Brain microvascular endothelial cell (primary cell): Measurements from ENCODE around the gene RPRML.
"Not testable (repeated sequence)": the region's sequence is repeated elsewhere in the genome, so short reads cannot be mapped to it uniquely, and the experiment has no call there.

Source experiments
- DNase-seq: peaks from one replicate; pipeline ENCODE4 v3.0.0-alpha.2; 2020
- H3K27ac ChIP-seq: fragments of 250-450 bp; sonication (Bioruptor Pico); 2 replicates; pipeline ENCODE4 v1.5.1; 2020; ENCODE audit warnings: mild to moderate bottlenecking, moderate library complexity
- H3K27me3 ChIP-seq: fragments of 250-450 bp; sonication (Bioruptor Pico); replicated peaks from 2 replicates; pipeline ENCODE4 v1.5.1; 2020; ENCODE audit warnings: mild to moderate bottlenecking
- H3K36me3 ChIP-seq: fragments of 250-450 bp; sonication (Bioruptor Pico); replicated peaks from 2 replicates; pipeline ENCODE4 v1.5.1; 2020; ENCODE audit warnings: mild to moderate bottlenecking
- H3K4me3 ChIP-seq: 2 replicates; pipeline ENCODE4 v1.5.1; 2011; ENCODE audit warnings: low read depth, mild to moderate bottlenecking, control low read depth, low read length, moderate library complexity
- CTCF ChIP-seq: IDR thresholded peaks from 2 replicates; pipeline ENCODE4 v1.5.1; 2011; ENCODE audit warnings: low read depth, mild to moderate bottlenecking, moderate library complexity, low read length, control low read depth, inconsistent platforms; ENCODE audit errors: missing control alignments
- in situ Hi-C: cut with HindIII; loops from 2 replicates; pipeline ENCODE4 v1.10.0; 2017; ENCODE audit warnings: low sequenced_read_pairs, low pct_ligation_motif_present

Gene RPRML

GRCh38 chr17:46995841-46996571 is 17.0 kb upstream of the RPRML start:
- no peak overlapping the region for H3K27ac ChIP-seq
- no peaks in the 10 kb centered on the region for H3K36me3 ChIP-seq
- DNase-seq: peak; percentile 20
- no peak overlapping the region for H3K4me3 ChIP-seq
- H3K27me3 ChIP-seq: no peaks in the 10 kb centered on the region
- TF ChIP-seq CTCF: no peak
- in situ Hi-C loops: no loop called here

DNA sequence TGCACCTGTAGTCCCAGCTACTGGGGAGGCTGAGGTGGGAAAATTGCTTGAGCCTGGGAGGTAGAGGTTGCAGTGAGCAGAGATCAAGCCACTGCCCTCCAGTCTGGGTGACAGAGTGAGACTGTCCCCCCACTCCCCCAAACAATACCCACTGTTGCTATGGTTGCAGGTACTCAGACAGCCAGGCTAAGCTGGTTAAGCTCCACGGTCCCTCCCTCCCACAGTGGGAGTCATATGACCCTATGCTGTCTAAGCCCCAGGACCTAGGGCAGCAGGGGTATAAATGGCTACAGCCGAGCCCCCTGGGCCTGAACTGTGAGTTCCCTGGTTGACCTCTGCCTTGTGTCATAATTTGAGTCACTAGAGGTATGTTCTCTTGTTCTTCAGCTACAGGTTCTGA is 15.9 kb upstream of the RPRML start:
- no peak for DNase-seq
- Histone ChIP-seq H3K27me3 (no peaks in the 10 kb centered on the region), H3K36me3 (no peaks in the 10 kb centered on the region), H3K4me3 (no peak overlapping the region), H3K27ac (no peak overlapping the region)
- in situ Hi-C loops: no loop called here
- TF ChIP-seq CTCF: no peak

DNA sequence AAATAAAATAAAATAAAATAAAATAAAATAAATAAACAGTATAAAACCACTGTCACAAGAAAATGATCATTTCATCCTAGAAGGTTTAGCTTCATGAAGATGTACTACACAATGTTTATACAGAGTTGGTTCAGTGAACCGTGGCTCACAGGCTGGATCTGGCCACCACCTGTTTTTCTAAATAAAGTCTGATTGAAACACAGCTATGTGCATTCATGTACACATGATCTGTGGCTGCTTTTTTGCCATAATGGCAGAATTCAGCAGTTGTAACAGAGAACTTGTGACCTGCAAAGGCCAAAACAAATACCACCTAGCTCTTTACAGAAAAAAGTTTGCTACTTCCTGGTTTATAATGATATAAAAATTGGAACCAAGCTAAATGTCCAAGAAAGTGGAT is 12.6 kb upstream of the RPRML start:
- in situ Hi-C loops: no loop called here
- no peak overlapping the region for H3K27ac ChIP-seq
- DNase-seq: no peak
- no peak for TF ChIP-seq CTCF
- peaks cover 2% of the 10 kb centered on the region for H3K27me3 ChIP-seq
- no peaks in the 10 kb centered on the region for H3K36me3 ChIP-seq
- H3K4me3 ChIP-seq: no peak overlapping the region

DNA sequence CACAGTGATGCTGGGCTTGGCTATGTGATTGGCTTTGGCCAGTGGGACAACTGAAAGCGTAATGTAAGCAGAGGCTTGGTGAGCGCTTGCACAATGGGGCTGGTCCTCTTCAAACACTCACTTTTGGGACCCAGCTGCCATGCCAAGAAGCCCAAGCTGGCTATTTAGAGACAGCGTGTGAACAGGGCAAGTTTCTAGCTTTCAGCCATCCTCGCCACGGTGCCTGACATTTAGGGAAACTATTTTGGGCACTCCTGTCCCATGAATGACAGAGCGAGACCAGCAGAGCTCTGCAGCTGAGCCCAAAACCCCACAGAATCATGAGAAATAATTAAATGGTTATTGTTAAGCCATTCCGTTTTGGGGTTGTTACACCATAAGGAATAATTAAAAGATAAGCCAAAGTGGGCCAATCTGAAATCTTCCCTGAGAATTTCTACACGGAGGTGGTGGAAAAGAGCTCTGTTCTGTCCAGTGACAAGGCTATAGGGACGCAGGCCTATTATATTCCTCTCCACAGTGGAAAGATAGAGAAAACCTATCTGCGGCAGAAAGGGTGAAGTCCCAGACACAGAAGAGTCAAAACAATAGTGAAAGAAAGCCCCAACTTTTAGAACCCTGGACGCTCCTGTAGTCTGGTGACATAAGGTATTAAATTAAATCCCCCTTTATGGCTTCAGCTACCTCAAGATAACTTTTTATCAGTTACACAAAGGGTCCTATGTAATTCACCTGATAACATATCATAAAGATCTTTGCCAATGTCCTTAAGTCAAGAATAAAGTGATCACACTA is 10.8 kb upstream of the RPRML start:
- no peak overlapping the region for H3K27ac ChIP-seq
- in situ Hi-C loops: no loop called here
- DNase-seq: no peak

DNA sequence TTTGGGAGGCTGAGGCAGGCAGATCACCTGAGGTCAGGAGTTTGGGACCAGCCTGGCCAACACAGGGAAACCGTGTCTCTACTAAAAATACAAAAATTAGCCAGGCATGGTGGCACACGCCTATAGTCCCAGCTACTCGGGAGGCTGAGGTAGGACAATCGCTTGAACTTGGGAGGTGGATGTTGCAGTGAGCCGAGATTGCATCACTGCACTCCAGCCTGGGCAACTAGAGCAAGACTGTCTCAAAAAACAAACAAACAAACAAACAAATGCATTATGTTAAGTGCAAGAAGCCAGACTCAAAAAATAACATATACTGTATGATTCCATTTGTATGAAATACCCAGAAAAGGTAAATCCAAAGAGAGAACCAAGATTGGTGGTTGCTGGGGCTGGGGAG is 8.9 kb upstream of the RPRML start:
- H3K36me3 ChIP-seq, H3K27me3 ChIP-seq, in situ Hi-C loops, DNase-seq, H3K27ac ChIP-seq, H3K4me3 ChIP-seq: not testable (repeated sequence)

More for the DNA sequence above, 10.8 kb upstream of the RPRML start:
- TF ChIP-seq CTCF: no peak
- peaks cover 2% of the 10 kb centered on the region for H3K27me3 ChIP-seq
- no peak overlapping the region for H3K4me3 ChIP-seq
- no peaks in the 10 kb centered on the region for H3K36me3 ChIP-seq

DNA sequence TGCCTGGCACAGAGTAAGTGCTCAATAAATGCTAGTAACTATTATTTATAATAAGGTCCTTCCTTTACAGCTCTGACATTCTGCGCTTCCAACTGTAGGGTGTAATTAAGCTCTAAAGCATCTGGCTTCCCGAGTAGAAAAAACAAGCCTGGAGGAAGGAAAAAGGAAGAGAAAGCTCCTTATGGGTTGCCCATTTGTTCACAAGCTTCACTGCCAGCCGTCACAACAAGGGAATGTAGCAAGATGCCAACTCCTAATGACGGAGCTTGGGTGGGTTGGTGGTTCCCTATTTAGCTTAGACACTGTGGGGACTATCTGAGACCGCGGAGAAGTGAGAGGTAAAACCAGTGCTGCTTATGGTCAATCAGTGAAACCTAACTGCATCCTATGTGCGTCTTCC is 7.3 kb upstream of the RPRML start:
- no peak for TF ChIP-seq CTCF
- H3K27ac ChIP-seq: no peak overlapping the region
- DNase-seq: no peak
- peaks cover 2% of the 10 kb centered on the region for H3K27me3 ChIP-seq
- in situ Hi-C loops: no loop called here
- H3K4me3 ChIP-seq: no peak overlapping the region
- no peaks in the 10 kb centered on the region for H3K36me3 ChIP-seq
